ENCODE results near the gene USF1.
"Not testable (repeated sequence)": the region's sequence is repeated elsewhere in the genome, so short reads cannot be mapped to it uniquely, and the experiment has no call there.

Gene USF1

DNA sequence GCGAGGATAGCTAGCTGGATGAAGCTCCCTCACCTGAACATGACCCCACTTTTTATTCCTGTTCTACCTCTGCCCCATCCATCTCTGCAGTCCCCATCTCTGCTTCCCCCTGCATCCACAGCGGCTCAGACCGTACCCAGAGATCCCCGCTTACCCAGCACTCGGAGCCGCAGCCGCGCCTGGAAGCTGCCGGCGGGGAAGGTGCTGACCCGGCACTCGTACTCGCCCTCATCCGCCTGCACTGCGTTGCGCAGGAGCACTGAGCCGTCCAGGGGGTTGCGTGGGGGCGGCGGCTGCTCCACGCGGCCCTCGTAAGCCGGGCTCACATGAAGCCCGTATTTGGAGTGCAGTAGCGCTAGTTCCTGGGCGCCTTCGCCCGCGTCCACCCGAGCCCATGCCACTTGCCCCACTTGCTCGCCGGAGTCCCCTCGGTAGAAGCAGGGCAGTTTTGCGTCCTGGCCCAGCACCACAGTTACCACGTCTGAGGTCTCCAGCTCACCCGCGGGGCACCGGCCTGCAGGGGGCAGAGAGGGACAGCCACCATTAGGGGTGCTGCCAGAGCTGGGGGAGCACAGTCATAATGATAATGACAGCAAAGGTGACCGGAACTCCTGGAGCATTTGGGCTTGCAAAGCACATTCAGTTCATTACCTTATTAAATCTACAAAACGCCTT, 33.8 kb upstream of the USF1 start:
- no peak for DNase-seq (ENCODE audit: low read depth in 2 of 3, low spot score in 1 of 3)

- no peak for DNase-seq (ENCODE audit: low read depth in 2 of 3, low spot score in 1 of 3)
Observed at GRCh38 chr1:161077426-161077825, 31.6 kb upstream of the USF1 start.

GRCh38 chr1:161076410-161076809, 30.6 kb upstream of the USF1 start:
- DNase-seq (ENCODE audit: low read depth in 2 of 3, low spot score in 1 of 3), result no peak

DNA sequence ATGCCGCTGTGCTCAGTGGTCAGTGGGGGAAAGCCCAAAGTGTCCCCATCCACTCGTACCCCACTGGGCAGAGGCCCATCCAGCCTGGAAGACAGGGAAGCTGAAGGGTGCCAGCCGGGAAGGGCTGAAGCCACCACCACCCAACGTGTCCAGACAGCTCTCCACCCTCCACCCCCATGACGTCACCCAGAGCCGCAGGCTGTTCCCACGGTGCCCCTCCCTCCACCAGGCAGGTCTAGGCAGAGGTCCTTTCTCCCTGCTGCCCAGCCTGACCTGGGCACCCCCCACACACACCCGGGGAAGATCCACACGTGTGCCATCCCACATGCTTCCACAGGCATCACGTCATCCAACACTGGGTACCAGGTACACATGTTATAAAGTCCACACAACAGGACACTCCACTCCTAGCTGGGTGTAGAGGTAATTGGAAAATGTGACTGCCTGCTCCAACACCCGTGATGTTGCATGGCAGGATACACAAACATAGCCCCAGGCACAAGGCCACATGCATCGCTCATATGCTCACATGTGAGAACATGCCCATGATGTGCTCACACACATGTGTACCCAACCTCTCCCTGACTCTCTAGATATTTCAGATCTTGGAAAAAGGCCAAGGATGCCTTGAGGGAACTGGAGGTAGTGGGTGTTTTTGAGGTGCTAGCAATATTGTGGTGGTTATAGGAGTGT, 29.0 kb upstream of the USF1 start:
- DNase-seq (ENCODE audit: low read depth in 2 of 3, low spot score in 1 of 3), result no peak

- no peak for DNase-seq (ENCODE audit: low read depth in 2 of 3, low spot score in 1 of 3)
Observed at GRCh38 chr1:161073474-161074121, 27.8 kb upstream of the USF1 start.

GRCh38 chr1:161072751-161073449, 27.1 kb upstream of the USF1 start:
- DNase-seq (ENCODE audit: low read depth in 2 of 3, low spot score in 1 of 3), result no peak

DNA sequence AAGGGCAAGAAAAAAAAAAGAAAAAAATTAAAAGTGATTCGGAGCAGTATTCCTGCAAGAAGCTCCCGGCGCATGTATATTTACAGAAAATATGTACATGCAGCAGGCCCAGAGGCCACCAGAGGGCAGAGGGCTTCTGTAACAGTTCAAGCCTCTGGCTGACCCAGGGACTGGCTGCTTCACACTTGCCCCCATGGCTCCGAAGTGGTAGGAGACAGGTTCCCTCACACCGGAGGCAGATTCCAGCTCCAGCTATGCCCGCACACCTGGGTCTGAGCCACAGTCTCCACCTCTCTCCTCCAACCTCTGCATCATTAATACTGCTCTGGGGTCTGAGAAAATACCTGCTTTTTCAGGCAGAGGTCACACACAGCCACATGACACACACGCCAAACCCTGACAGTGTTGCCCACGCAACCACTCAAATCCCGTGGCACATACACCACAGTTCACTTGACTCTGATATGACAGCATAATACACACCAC, 26.2 kb upstream of the USF1 start:
- DNase-seq (ENCODE audit: low read depth in 2 of 3, low spot score in 1 of 3), result peak in 2 of 3 donors; percentile 36 to 48

DNA sequence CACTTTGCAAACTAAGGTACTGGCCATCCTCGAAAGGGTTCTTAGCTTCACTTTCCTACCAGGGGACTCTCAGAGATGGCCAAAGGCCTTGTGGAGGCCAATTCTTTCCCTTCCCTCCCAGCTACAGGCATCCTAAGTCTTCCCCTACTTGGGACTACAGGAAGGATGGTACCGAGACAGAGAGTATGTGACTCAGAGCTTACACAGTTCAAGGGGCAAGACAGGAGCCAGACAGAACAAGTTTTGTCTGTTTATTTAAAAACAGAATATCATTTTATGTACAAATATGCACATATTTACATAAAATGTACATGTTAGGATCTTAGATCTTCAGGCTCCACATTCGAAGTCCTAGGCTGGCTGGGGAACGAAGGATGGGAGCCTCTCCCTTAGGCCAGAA, 25.0 kb upstream of the USF1 start:
- DNase-seq (ENCODE audit: low read depth in 2 of 3, low spot score in 1 of 3), result no peak

GRCh38 chr1:161069731-161070270, 24.0 kb upstream of the USF1 start, which contains the start of gene ARHGAP30:
ARHGAP30 (minus strand) TSS chr1:161069891; CDS start chr1:161069624, 267 bp downstream.
- peak; percentile 74 to 84 (median 81) for DNase-seq (ENCODE audit: low read depth in 2 of 3, low spot score in 1 of 3)

DNA sequence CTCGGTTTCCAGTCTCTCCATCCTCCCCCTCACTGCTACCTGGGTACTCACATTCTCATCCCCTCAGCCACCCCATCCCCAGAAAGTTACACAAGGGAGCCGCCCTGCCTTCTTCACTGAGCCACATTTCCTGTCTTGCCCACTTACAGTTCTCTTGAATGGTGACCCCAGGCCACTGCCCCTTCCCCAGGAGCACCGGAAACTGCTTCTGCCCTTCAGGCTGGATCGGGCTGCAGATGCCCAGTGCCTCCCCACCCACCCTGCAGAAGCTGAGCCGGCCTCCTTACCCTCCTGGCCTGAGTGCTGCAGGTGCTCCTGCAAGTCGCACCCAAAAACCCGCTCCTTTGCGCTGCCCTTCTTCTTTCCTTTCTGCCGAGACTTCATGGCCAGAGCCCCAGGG, 23.5 kb upstream of the USF1 start:
- DNase-seq (ENCODE audit: low read depth in 2 of 3, low spot score in 1 of 3), result no peak

DNA sequence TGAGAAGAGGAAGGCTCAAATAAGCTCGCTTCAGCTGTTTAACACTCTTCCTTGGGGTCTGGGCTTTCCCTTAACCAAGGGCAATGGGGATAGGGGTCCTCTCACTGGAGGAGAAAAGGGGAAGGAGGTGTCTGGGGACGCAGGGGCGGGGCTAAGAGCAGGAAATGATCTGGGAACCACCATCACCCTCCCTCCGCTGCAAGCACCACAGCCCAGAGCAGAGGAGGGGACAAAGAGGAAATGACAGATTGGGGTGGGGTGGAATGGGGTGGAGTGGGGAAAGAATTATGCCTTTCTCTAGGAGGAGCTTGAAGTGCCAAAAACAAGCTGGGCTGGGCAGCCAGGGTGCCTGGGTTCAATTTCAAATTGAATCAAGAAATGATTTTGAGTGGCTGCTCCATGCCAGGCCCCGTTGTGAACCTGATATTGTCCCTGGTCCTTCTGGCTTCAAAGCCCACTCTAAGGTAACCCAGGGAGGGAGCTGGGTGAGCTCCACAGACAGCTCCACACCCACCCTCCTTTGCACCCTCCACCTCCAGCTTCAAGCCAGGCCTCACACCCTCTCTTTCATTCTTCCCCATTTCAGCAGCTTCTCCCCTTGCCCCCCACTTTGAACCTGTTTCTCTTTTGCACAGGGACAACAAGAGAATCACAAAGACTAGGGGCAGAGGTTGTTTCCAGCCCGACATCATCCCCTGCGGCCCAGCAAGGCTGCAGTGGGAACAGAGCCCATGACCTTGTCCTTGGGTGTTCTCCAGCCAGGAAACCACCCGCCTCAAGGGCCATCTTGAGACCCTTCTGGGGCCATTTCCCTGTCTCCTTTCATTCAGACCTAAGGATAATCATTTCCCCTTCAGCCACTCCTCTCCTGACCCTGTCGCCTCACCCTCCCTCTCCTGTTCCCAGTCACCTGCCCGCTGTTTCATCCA, 22.8 kb upstream of the USF1 start:
- peak; percentile 71 to 77 (median 76) for DNase-seq (ENCODE audit: low read depth in 2 of 3, low spot score in 1 of 3)

- DNase-seq (ENCODE audit: low read depth in 2 of 3, low spot score in 1 of 3), result no peak
Observed at GRCh38 chr1:161066694-161067093, 20.9 kb upstream of the USF1 start.

GRCh38 chr1:161065681-161066080, 19.9 kb upstream of the USF1 start:
- not testable (repeated sequence) for DNase-seq (ENCODE audit: low read depth in 2 of 3, low spot score in 1 of 3)

DNA sequence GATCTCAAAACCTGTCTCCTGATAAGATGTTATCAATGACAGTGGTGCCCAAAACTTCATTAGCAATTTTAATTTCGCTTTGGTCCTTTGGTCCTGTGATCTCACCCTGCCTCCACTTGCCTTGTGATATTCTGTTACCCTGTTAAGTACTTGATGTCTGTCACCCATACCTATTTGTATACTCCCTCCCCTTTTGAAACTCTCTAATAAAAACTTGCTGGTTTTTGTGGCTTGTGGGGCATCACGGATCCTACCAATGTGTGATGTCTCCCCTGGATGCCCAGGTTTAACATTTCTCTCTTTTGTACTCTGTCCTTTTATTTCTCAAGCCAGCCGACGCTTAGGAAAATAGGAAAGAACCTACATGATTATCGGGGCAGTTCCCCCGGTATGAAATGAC, 18.2 kb upstream of the USF1 start:
- not testable (repeated sequence) for DNase-seq (ENCODE audit: low read depth in 2 of 3, low spot score in 1 of 3)

DNA sequence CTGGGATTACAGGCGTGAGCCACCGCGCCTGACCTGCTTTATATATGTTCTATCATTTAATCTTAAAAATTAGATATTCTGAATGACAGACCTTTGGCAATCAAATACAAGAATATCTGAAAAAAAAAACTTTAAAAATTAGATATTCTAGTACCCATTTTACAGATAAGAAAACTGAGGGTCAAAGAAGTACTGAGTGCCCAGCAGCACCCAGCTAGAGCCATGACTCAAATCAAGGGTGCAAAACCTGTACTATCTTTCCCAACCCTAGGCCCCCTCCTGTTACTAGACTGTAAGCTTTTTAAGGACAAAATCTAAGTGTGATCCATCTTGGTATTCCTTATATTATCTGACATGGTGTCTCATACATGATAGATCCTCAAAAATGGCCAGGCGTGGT, 15.6 kb upstream of the USF1 start:
- no peak for DNase-seq (ENCODE audit: low read depth in 2 of 3, low spot score in 1 of 3)

DNA sequence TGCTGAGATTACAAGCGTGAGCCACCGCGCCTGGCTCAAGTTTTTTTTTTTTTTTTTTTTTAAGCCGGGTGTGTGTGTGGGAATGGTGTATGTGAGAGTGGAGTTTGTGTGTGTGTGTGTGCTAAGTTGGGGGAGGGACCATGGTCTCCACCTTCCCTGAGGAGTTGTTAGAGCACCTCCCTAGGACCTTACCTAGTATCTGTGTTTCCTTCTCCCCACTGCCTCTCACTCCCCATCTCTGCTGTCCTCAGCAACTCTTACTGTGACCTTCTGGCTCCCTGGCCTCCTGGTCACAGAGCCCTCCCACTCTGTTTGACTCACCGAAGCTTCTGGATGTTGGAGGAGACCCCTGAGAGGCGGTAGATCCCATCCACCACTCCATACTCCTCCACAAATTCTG, 13.5 kb upstream of the USF1 start:
- DNase-seq (ENCODE audit: low read depth in 2 of 3, low spot score in 1 of 3), result no peak

GRCh38 chr1:161054805-161055204, 9.0 kb upstream of the USF1 start:
- no peak for DNase-seq (ENCODE audit: low read depth in 2 of 3, low spot score in 1 of 3)

DNA sequence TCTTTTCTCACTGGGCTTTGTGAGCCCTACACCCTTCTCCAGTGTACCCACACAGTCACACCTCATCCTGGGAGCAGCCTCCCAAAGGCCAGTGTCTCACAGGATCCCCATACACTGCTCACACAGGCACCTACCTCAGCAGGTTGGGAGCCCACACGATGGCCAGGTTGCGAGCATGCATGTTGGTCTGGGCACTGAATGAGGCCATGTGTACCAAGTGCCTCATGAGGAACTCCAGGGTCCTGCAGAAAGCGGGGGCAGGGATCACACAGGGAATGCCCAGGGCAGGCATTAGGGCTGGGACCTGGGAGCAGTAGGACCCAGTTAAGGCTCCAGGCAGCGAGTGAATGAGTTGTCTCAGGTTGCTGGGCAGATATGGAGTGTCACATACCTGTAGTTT, 8.5 kb upstream of the USF1 start:
- DNase-seq (ENCODE audit: low read depth in 2 of 3, low spot score in 1 of 3), result no peak

- DNase-seq (ENCODE audit: low read depth in 2 of 3, low spot score in 1 of 3), result no peak
Observed at GRCh38 chr1:161052899-161053298, 7.1 kb upstream of the USF1 start.

- no peak for DNase-seq (ENCODE audit: low read depth in 2 of 3, low spot score in 1 of 3)
Observed at GRCh38 chr1:161051219-161051618, 5.4 kb upstream of the USF1 start.

All from stimulated activated CD4-positive, alpha-beta T cell treated with anti-CD3 and anti-CD28 coated beads, Interleukin-12 subunit alpha, Interleukin-12 subunit beta, amount 100 ng/mL, for 48 hours (primary cell).